Vagina (tissue), 2 donors: ENCODE results near the gene TSC22D1. TPM values are rescaled to one million over a fixed set of nuclear protein-coding genes. Genes with fewer than 3 reads are reported as not detected.

Experiments
- DNase-seq, 2 donors: peaks; one replicate each; pipeline ENCODE4 v3.0.0-alpha.2; 2017; ENCODE audit errors: extremely low spot score in 2 of 2
- H3K27ac ChIP-seq: fragments of 200-600 bp; sonication (generic); one replicate; pipeline ENCODE4 v1.5.1; 2019
- H3K27me3 ChIP-seq: fragments of 200-600 bp; sonication (generic); one replicate; pipeline ENCODE4 v1.5.1; 2019
- H3K36me3 ChIP-seq, 2 donors: fragments of 200-600 bp; sonication (generic); one replicate each; pipeline ENCODE4 v1.5.1; 2017 to 2019
- H3K4me1 ChIP-seq: fragments of 200-600 bp; sonication (generic); one replicate; pipeline ENCODE4 v1.5.1; 2019
- H3K4me3 ChIP-seq, 2 donors: fragments of 200-600 bp; sonication (generic); 1 replicate in 1 of 2; 2 replicates in 1 of 2; pipeline ENCODE4 v1.5.1; 2016 to 2019
- H3K9me3 ChIP-seq: fragments of 200-600 bp; sonication (generic); one replicate; pipeline ENCODE4 v1.5.1; 2019
- POLR2A ChIP-seq, 2 donors: fragments of 450-650 bp; IDR thresholded peaks; one replicate each; pipeline ENCODE4 v1.6.1; 2017; ENCODE audit warnings: antibody characterized with exemption in 2 of 2, mild to moderate bottlenecking in 2 of 2, moderate library complexity in 2 of 2
- POLR2AphosphoS5 ChIP-seq, 2 donors: sonication (generic); formaldehyde crosslinking; IDR thresholded peaks; one replicate each; pipeline ENCODE4 v1.9.0; 2017; ENCODE audit warnings: antibody characterized with exemption in 2 of 2, mild to moderate bottlenecking in 2 of 2, low read depth in 1 of 2; ENCODE audit not compliant: insufficient read depth in 1 of 2
- intact Hi-C: fragments of 100-400 bp; cut with DNase I; formaldehyde crosslinking; loops from one replicate; pipeline ENCODE4 v1.15.1; 2023
- total RNA-seq: library from RNA; depleted of rRNA; stranded (reverse); fragments of >200 nt; gene quantifications from one replicate; pipeline ENCODE4 v1.2.3, GENCODE V29; 2016
- TF ChIP-seq, protein P1 (sequence below), 3 experiments: fragments of 450-650 bp in 2 of 3; fragments of 200-600 bp in 1 of 3; sonication (generic) in 1 of 3; IDR thresholded peaks; one replicate each; pipeline ENCODE4 v1.5.1; 2017 to 2019; ENCODE audit warnings: antibody characterized with exemption in 3 of 3, mild to moderate bottlenecking in 2 of 3, moderate library complexity in 2 of 3

TSC22D1 gene
- total RNA-seq, 1 donor from 2014 or later = 117 TPM

DNA sequence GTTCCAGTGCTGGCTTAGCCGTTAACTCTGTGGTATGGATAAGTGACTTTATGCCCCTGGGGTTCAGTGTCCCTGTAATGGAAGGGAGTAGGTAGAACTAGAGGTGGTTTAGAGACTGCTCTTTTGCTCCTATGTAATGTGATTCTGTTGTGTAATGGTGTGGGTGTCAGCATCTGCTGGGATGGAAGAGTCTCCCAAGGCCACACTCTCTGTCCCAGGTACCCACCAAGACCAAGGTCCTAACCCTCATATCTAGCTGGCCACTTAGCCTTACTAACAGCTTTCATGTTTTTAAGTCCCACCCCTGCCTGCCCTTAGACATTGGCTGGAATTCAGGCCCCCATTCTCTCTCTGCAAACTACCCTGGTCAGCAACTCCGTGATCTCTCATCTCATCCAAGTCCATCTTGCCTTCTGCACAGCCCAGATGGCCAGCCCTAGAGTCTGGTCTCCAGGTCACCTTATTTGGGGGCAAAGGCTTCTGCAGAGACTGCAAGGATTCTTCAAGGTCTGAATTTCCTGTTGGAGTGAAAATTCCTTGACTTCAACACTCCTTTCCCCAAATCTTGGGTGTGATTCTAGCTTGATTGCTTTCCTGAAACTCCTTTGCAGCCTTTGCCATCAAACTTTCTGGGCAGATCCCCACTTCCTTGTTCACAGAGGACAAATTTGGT, 154.1 kb downstream of the TSC22D1 start:
- intact Hi-C loops = no loop called here
- no peak overlapping the region for H3K4me3 ChIP-seq

GRCh38 chr13:44420376-44421220, 155.5 kb downstream of the TSC22D1 start:
- Histone ChIP-seq H3K9me3 (no peaks in the 10 kb centered on the region), H3K4me1 (no peaks in the 10 kb centered on the region), H3K27ac (no peak overlapping the region), H3K27me3 (no peaks in the 10 kb centered on the region), H3K36me3 (no peaks in the 10 kb centered on the region), H3K4me3 (no peak overlapping the region)
- DNase-seq = peak; percentile 54 to 77
- no peak for TF ChIP-seq POLR2AphosphoS5 (IDR thresholded peaks at IDR 0.05; ENCODE audit: insufficient read depth in 1 of 2, low read depth in 1 of 2)
- no peak for TF ChIP-seq POLR2A (IDR thresholded peaks at IDR 0.05)
- TF ChIP-seq, protein P1, sequence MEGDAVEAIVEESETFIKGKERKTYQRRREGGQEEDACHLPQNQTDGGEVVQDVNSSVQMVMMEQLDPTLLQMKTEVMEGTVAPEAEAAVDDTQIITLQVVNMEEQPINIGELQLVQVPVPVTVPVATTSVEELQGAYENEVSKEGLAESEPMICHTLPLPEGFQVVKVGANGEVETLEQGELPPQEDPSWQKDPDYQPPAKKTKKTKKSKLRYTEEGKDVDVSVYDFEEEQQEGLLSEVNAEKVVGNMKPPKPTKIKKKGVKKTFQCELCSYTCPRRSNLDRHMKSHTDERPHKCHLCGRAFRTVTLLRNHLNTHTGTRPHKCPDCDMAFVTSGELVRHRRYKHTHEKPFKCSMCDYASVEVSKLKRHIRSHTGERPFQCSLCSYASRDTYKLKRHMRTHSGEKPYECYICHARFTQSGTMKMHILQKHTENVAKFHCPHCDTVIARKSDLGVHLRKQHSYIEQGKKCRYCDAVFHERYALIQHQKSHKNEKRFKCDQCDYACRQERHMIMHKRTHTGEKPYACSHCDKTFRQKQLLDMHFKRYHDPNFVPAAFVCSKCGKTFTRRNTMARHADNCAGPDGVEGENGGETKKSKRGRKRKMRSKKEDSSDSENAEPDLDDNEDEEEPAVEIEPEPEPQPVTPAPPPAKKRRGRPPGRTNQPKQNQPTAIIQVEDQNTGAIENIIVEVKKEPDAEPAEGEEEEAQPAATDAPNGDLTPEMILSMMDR (IDR thresholded peaks at IDR 0.05) = no peak
- intact Hi-C loops = no loop called here

More for the DNA sequence above, 154.1 kb downstream of the TSC22D1 start:
- Histone ChIP-seq H3K27ac (no peak overlapping the region), H3K36me3 (no peaks in the 10 kb centered on the region), H3K4me1 (no peaks in the 10 kb centered on the region), H3K27me3 (no peaks in the 10 kb centered on the region), H3K9me3 (no peaks in the 10 kb centered on the region)
- TF ChIP-seq POLR2A (IDR thresholded peaks at IDR 0.05) (no peak), POLR2AphosphoS5 (IDR thresholded peaks at IDR 0.05; ENCODE audit: insufficient read depth in 1 of 2, low read depth in 1 of 2) (no peak)
- TF ChIP-seq, protein P1 (IDR thresholded peaks at IDR 0.05) = no peak
- DNase-seq = peak; percentile 19 to 62

DNA sequence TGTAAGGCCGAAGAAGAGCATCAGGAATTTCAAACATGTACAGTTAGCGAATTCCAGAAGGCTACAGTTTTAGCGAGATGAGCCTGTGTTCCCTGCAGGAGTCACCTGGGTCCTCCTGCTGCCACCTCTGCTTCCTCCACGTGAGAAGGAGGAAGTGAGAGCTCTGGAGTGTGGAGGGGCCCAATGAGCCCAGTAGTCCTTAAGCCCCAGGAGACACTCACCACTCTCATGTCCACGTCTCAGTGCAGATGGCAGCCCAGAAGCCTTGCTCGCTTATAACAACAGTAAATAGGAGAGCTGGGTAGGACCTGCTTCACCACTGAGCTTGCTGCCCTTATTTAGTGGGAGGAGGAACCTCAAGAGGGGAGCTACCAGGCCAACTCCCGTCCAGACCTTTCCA, 158.3 kb downstream of the TSC22D1 start:
- no peak overlapping the region for H3K4me3 ChIP-seq
- H3K4me1 ChIP-seq = no peaks in the 10 kb centered on the region
- no peaks in the 10 kb centered on the region for H3K27me3 ChIP-seq
- no peak for DNase-seq
- TF ChIP-seq POLR2A (IDR thresholded peaks at IDR 0.05) (no peak), POLR2AphosphoS5 (IDR thresholded peaks at IDR 0.05; ENCODE audit: insufficient read depth in 1 of 2, low read depth in 1 of 2) (no peak)
- TF ChIP-seq, protein P1 (IDR thresholded peaks at IDR 0.05) = no peak
- no peak overlapping the region for H3K27ac ChIP-seq
- no peaks in the 10 kb centered on the region for H3K36me3 ChIP-seq
- intact Hi-C loops = no loop called here
- H3K9me3 ChIP-seq = no peaks in the 10 kb centered on the region

GRCh38 chr13:44417446-44417845, 158.7 kb downstream of the TSC22D1 start:
- no peak for DNase-seq
- intact Hi-C loops = no loop called here
- H3K27ac ChIP-seq = no peak overlapping the region
- H3K9me3 ChIP-seq = no peaks in the 10 kb centered on the region
- H3K4me3 ChIP-seq = no peak overlapping the region
- H3K36me3 ChIP-seq = no peaks in the 10 kb centered on the region
- H3K27me3 ChIP-seq = no peaks in the 10 kb centered on the region
- no peak for TF ChIP-seq POLR2A (IDR thresholded peaks at IDR 0.05)
- TF ChIP-seq, protein P1 (IDR thresholded peaks at IDR 0.05) = no peak
- no peaks in the 10 kb centered on the region for H3K4me1 ChIP-seq

GRCh38 chr13:44416744-44417143, 159.4 kb downstream of the TSC22D1 start:
- intact Hi-C loops = no loop called here

More at GRCh38 chr13:44416744-44417143, 159.4 kb downstream of the TSC22D1 start:
- H3K9me3 ChIP-seq = no peaks in the 10 kb centered on the region
- no peak overlapping the region for H3K4me3 ChIP-seq
- no peaks in the 10 kb centered on the region for H3K36me3 ChIP-seq
- TF ChIP-seq, protein P1 (IDR thresholded peaks at IDR 0.05) = no peak
- TF ChIP-seq POLR2A (IDR thresholded peaks at IDR 0.05) (no peak), POLR2AphosphoS5 (IDR thresholded peaks at IDR 0.05; ENCODE audit: insufficient read depth in 1 of 2, low read depth in 1 of 2) (no peak)
- H3K27me3 ChIP-seq = no peaks in the 10 kb centered on the region
- H3K4me1 ChIP-seq = no peaks in the 10 kb centered on the region
- no peak for DNase-seq
- H3K27ac ChIP-seq = no peak overlapping the region
